ENCODE data around the gene COMTD1. TPM values are rescaled to one million over a fixed set of nuclear protein-coding genes. Genes with fewer than 3 reads are reported as not detected.
A peak's percentile ranks its signal among the peaks of the same experiment; 100 is the strongest.
"Not testable (repeated sequence)": the region's sequence is repeated elsewhere in the genome, so short reads cannot be mapped to it uniquely, and the experiment has no call there.

The COMTD1 gene
- total RNA-seq, 1 donor from 2014 or later, result 14.2 TPM

DNA sequence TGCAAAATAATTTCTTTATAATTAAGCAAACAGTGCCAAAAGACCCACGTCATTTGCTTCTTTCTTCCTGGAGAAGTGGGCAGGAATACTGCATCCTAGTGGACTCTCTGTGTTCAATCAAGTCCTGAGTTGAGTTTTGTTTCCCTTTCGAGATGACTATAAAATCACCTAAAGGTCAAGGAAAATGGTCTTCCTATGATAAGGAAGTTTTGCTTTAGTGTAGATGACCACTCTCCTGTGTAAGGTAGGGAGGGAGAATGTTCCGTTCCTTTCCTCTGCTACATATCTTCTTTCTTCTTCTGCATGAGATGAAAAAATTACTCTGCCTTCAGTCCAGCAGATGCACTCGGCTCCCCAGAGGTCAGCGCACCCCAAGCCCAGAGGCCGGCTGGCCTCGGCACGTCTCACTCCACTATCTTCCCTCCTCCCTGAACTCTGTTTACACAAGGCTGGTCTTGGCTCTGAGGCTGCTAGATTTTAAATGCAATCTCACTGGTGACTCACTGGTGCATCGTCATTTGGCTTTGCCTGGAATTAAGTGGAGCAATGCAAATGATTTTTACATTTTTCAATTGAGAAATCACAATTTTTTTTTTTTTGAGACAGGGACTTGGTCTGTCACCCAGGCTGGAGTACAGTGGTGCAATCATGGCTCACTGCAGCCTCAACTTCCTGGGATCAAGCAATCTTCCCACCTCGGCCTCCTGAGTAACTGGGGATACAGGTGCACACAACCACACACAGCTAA is 43.8 kb downstream of the COMTD1 start:
- H3K9me3 Mint-ChIP-seq (ENCODE audit: unreplicated experiment), result no peaks in the 10 kb centered on the region
- H3K4me3 Mint-ChIP-seq (ENCODE audit: unreplicated experiment), result no peak overlapping the region
- H3K27me3 Mint-ChIP-seq (ENCODE audit: unreplicated experiment), result peaks cover 2% of the 10 kb centered on the region
- no peaks in the 10 kb centered on the region for H3K36me3 Mint-ChIP-seq (ENCODE audit: unreplicated experiment)
- peaks cover 3% of the 10 kb centered on the region for H3K4me1 Mint-ChIP-seq (ENCODE audit: low read depth, unreplicated experiment)
- TF ChIP-seq, protein P1, sequence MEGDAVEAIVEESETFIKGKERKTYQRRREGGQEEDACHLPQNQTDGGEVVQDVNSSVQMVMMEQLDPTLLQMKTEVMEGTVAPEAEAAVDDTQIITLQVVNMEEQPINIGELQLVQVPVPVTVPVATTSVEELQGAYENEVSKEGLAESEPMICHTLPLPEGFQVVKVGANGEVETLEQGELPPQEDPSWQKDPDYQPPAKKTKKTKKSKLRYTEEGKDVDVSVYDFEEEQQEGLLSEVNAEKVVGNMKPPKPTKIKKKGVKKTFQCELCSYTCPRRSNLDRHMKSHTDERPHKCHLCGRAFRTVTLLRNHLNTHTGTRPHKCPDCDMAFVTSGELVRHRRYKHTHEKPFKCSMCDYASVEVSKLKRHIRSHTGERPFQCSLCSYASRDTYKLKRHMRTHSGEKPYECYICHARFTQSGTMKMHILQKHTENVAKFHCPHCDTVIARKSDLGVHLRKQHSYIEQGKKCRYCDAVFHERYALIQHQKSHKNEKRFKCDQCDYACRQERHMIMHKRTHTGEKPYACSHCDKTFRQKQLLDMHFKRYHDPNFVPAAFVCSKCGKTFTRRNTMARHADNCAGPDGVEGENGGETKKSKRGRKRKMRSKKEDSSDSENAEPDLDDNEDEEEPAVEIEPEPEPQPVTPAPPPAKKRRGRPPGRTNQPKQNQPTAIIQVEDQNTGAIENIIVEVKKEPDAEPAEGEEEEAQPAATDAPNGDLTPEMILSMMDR (IDR thresholded peaks at IDR 0.05; ENCODE audit: partially characterized antibody, unreplicated experiment), result no peak
- DNase-seq, result no peak
- H3K27ac Mint-ChIP-seq (ENCODE audit: unreplicated experiment), result no peak overlapping the region

DNA sequence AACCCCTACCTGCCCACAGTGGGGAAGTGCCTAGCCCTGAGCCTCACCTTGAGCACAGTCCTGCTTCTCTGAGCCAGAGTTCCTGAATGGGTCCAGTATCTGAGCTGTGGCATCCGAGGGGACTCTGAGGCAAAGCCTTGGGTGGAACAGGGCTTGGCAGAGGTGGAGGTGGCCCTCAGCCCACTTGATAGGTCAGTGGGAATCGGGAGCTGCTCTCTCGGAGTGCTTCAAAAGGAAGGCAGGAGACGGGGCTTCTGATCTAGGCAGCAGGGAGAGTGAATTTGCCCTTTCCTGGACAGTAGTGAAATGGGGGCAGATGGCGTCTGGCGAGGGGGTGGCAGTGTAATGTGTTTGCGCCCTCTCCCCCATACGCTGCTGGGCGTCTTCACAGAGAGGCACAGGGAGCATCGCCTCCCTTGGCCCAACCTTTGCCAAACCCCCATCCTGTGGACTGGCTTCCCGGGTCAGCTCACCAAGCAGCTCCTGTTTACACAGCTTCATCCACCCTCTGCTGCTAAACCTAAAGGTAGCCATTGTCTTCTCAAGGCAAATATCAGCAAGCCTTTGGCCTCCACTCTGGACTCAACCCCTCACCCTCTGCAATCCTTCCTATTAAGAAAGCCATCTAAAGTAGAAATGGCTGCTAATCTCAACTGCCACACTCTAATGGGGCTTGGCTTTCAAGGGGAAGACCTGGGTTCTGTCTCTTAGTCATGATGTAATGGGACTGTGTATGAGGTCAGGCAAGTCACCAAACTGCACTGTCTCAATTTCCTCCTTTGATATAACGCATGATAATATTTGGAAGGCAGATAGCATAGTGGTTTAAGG is 46.3 kb downstream of the COMTD1 start:
- TF ChIP-seq, protein P1 (IDR thresholded peaks at IDR 0.05; ENCODE audit: partially characterized antibody, unreplicated experiment), result no peak
- DNase-seq, result no peak
- peaks cover 4% of the 10 kb centered on the region for H3K27me3 Mint-ChIP-seq (ENCODE audit: unreplicated experiment)
- no peaks in the 10 kb centered on the region for H3K36me3 Mint-ChIP-seq (ENCODE audit: unreplicated experiment)
- H3K9me3 Mint-ChIP-seq (ENCODE audit: unreplicated experiment), result peaks cover 2% of the 10 kb centered on the region
- H3K4me1 Mint-ChIP-seq (ENCODE audit: low read depth, unreplicated experiment), result peaks cover 3% of the 10 kb centered on the region
- no peak overlapping the region for H3K4me3 Mint-ChIP-seq (ENCODE audit: unreplicated experiment)
- H3K27ac Mint-ChIP-seq (ENCODE audit: unreplicated experiment), result no peak overlapping the region

DNA sequence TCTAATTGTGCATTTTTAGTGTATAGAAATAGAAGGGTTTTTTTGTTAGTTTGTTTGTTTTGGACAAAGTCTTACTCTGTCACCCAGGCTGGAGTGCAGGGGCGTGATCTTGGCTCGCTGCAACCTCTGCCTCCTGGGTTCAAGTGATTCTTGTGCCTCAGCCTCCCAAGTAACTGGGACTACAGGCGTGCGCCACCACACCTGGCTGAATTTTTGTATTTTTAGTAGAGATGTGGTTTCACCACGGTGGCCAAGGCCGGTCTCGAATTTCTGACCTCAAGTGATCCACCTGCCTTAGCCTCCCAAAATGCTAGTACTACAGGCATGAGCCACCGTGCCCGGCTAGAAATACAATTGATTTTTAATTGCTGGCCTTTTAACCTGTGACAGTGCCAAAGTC is 47.2 kb downstream of the COMTD1 start:
- not testable (repeated sequence) for DNase-seq; H3K4me3 Mint-ChIP-seq (ENCODE audit: unreplicated experiment); H3K27me3 Mint-ChIP-seq (ENCODE audit: unreplicated experiment); H3K4me1 Mint-ChIP-seq (ENCODE audit: low read depth, unreplicated experiment); H3K9me3 Mint-ChIP-seq (ENCODE audit: unreplicated experiment); H3K36me3 Mint-ChIP-seq (ENCODE audit: unreplicated experiment); H3K27ac Mint-ChIP-seq (ENCODE audit: unreplicated experiment)

DNA sequence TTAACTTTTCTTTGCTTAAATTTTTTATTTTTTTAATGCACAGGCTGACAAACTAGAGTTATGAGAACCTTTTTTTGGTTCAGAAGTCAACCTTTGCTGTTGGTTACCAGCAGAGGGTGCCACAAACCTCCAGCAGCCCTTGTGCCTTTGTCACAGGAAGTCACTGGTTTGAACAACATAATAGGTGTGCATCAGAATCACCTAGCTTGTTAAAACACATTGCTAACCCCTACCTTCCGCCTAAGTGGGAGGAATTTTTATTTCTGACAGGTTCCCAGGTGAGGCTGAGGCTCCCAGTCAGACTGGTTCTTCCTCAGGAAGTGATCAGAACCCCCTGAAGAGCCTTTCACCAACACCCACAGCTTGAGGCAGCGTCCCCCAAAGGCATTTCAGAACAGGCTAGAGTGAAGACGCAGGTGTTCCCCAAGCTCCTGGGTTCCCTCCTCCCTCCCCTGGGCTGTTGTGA is 47.8 kb downstream of the COMTD1 start:
- peaks cover 2% of the 10 kb centered on the region for H3K9me3 Mint-ChIP-seq (ENCODE audit: unreplicated experiment)
- TF ChIP-seq, protein P1 (IDR thresholded peaks at IDR 0.05; ENCODE audit: partially characterized antibody, unreplicated experiment), result peak; percentile 68
- peaks cover 3% of the 10 kb centered on the region for H3K4me1 Mint-ChIP-seq (ENCODE audit: low read depth, unreplicated experiment)
- DNase-seq, result peak; percentile 61
- no peaks in the 10 kb centered on the region for H3K36me3 Mint-ChIP-seq (ENCODE audit: unreplicated experiment)
- no peak overlapping the region for H3K4me3 Mint-ChIP-seq (ENCODE audit: unreplicated experiment)
- peaks cover 4% of the 10 kb centered on the region for H3K27me3 Mint-ChIP-seq (ENCODE audit: unreplicated experiment)
- H3K27ac Mint-ChIP-seq (ENCODE audit: unreplicated experiment), result no peak overlapping the region

DNA sequence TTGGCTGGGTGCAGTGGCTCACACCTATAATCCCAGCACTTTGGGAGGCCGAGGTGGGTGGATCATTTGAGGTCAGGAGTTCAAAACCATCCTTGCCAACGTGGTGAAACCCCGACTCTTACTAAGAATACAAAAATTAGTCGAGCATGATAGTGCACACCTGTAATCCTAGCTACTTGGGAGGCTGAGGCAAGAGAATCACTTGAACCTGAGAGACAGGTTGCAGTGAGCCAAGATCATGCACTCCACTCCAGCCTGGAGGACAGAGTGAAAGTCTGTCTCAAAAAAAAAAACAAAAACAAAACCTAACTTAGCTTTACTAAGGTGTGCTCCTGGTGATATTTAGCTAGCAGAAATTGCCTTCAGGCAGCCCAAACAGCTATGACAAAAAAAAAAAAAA is 49.4 kb downstream of the COMTD1 start:
- H3K9me3 Mint-ChIP-seq (ENCODE audit: unreplicated experiment), result peaks cover 3% of the 10 kb centered on the region
- no peak overlapping the region for H3K4me3 Mint-ChIP-seq (ENCODE audit: unreplicated experiment)
- H3K36me3 Mint-ChIP-seq (ENCODE audit: unreplicated experiment), result no peaks in the 10 kb centered on the region
- no peak for DNase-seq
- no peak overlapping the region for H3K27ac Mint-ChIP-seq (ENCODE audit: unreplicated experiment)
- H3K27me3 Mint-ChIP-seq (ENCODE audit: unreplicated experiment), result peaks cover 4% of the 10 kb centered on the region
- no peaks in the 10 kb centered on the region for H3K4me1 Mint-ChIP-seq (ENCODE audit: low read depth, unreplicated experiment)
- TF ChIP-seq, protein P1 (IDR thresholded peaks at IDR 0.05; ENCODE audit: partially characterized antibody, unreplicated experiment), result no peak

Other genes with a start within 250 kb of the COMTD1 start
- 32.8 TPM for gene SAMD8, start 124.3 kb downstream of the COMTD1 start, total RNA-seq (ENCODE audit: unreplicated experiment)
- 264 TPM for gene VDAC2, start 25.2 kb downstream of the COMTD1 start, total RNA-seq (ENCODE audit: unreplicated experiment)
- 5.6 TPM for gene ZNF503, start 165.8 kb upstream of the COMTD1 start, total RNA-seq (ENCODE audit: unreplicated experiment)
- gene LRMDA, start 195.7 kb upstream of the COMTD1 start, total RNA-seq (ENCODE audit: unreplicated experiment), result 2.1 TPM

Data from glutamatergic neuron (in vitro differentiated cells).